Measurements from ENCODE around the gene EMX1.

The EMX1 gene

GRCh38 chr2:72926368-72926767 is 9.0 kb downstream of the EMX1 start:
- DNase-seq: no peak

- no peak for DNase-seq
These were observed 9.6 kb downstream of the EMX1 start for GRCh38 chr2:72926811-72927465.

GRCh38 chr2:72927619-72928550 is 10.6 kb downstream of the EMX1 start:
- no peak for DNase-seq

DNA sequence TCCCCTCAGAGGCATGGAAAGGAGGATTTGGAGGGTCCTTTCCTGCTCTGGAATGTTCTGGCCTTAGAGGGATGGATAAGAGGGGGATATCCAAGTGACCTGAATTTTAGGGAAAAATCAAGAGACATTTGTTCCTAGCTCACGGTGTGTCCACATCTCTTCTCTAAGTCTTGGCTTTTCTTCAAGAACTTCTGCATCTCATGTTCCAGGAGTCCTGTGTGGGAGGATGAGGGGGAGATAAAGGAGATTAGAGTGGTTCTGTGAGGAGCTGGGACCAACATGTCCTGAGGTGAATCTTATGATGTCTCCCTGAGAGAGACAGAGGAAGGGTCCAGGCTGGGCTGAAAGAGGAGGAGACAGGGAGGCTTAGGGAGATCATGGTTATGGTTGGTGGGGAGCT is 11.7 kb downstream of the EMX1 start:
- no peak for DNase-seq

- DNase-seq: peak; percentile 34
These were observed 14.1 kb downstream of the EMX1 start for GRCh38 chr2:72931280-72931910.

- DNase-seq: no peak
These were observed 14.9 kb downstream of the EMX1 start for GRCh38 chr2:72932045-72932740.

DNA sequence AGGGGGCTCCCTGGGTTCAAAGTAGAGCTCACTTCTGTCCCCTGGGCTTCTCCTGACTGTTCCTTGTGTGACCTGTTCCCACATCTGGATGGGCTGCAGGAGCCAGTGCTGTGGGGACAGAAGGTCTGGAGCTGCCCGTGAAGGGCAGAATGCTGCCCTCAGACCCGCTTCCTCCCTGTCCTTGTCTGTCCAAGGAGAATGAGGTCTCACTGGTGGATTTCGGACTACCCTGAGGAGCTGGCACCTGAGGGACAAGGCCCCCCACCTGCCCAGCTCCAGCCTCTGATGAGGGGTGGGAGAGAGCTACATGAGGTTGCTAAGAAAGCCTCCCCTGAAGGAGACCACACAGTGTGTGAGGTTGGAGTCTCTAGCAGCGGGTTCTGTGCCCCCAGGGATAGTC is 15.5 kb downstream of the EMX1 start:
- no peak for DNase-seq

- no peak for DNase-seq
These were observed 15.9 kb downstream of the EMX1 start for GRCh38 chr2:72933207-72933606.

- DNase-seq: no peak
These were observed 16.4 kb downstream of the EMX1 start for GRCh38 chr2:72933646-72934151.

GRCh38 chr2:72934683-72935610 is 17.6 kb downstream of the EMX1 start:
- DNase-seq: no peak

DNA sequence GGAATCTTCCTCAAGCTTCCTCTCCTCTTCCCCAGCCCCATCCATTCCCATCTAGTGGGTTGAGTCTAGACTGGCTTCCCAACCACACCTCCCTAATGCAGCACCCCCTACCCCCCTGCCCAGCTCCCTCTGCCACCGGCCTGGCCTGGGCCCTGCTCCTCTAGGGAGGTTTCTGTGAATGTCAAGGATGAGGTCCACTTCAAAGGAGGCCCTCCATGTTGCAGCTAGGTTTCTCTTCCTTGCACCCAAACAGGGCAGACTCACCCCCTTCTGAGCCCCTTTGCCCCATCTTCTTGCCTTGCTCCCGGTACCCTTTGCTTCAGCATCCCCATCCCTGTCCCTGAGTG is 18.3 kb downstream of the EMX1 start:
- DNase-seq: no peak

- DNase-seq: no peak
These were observed 19.5 kb downstream of the EMX1 start for GRCh38 chr2:72936660-72937355.

DNA sequence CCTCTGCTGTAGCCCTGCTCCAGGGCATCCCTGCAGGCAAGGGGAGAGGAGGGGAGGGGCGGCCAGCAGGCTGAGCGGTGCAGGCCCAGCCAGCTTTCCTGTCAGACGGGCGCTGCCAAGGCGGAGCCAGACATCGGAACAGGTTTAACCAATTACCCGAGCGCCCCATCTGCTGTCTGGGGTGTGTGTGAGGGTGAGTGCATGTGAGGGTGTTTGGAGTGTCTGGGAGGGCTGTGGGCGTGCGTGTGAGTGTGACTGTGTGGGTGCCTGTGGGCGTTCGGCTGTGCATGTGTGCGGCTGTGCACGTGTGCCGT is 20.0 kb downstream of the EMX1 start:
- no peak for DNase-seq

GRCh38 chr2:72938455-72938854 is 21.1 kb downstream of the EMX1 start:
- DNase-seq: no peak

DNA sequence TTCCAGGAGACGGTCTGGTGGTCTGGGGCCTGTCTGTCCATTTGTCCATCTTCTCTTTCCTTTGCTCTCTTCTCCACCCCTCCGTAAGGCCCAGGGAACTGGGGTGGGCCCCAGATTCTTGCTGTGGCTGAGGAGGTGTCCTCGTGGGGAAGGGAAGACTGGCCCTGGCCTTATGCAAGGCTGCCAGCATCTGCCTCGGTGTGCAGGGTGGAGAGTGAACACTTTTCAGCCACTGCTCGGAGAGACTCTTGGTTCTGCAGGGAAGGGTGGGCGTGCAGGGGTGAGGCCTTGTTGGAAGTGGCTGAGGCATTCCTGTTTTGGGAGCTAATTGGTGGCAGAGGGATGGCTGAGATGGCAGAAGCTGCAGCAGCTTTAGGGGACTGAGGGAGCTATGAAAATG is 23.0 kb downstream of the EMX1 start:
- no peak for DNase-seq

- no peak for DNase-seq
These were observed 23.5 kb downstream of the EMX1 start for GRCh38 chr2:72940786-72941185.

DNA sequence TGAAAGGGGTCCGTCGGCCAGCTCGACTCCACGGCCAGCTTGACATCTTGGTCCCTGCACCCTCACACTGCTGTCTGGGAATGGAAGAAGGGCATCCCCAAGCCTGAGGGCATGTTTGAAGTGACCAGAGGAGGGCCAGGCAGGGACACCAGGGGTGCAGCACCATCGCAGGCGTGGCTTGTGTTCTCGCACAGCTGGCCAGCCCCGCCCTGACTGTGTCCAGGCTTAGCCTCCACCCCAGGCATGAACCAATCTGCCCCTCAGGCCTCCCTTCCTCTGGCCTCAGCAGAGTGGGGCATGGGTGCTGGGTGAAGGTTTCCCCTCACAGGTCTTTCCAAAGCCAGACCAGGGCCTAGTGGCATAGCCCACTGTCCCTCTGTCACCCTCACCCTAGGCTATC is 25.0 kb downstream of the EMX1 start:
- no peak for DNase-seq

GRCh38 chr2:72942881-72943418 is 25.6 kb downstream of the EMX1 start:
- DNase-seq: no peak

GRCh38 chr2:72943540-72944395 is 26.4 kb downstream of the EMX1 start:
- no peak for DNase-seq

DNA sequence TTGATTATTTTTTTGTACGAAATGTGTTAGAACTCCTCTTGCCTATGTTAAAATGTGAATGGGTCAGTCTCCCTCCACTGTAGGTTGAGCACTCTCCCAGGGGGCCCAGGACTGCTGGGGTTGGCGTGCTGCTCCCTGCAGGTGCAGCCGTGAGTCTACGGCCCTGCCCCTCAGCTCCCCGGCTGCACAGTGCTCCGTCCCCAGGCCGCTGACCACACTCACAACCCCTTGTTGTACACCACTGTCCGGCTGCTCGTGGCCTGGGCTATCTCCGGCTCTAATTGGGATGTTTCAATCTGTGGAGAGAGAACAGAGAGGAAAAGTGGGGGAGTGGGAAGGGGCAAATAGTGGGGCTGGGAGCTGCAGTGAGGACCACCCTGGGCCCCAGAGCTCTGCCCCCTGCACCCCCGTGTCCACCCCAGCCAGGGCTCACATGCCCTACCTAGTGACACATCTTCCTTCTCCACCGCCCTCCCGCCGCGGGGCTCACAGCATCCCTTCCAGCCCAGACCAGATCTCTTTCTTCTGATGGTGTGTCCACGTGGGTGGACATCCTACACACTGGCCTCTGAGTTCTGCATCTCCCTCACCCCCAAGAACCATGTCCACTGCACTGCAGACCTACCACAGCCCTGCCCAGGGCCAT is 27.6 kb downstream of the EMX1 start:
- no peak for DNase-seq
